Activated effector memory CD4-positive, alpha-beta T cell treated with Interleukin-2 at 50 U/mL for 16 hours (primary cell): ENCODE measurements around the gene SERPINB10.
"Not testable (repeated sequence)": the region's sequence is repeated elsewhere in the genome, so short reads cannot be mapped to it uniquely, and the experiment has no call there.

Experiments used
- DNase-seq: peaks from one replicate; pipeline ENCODE4 v3.0.0-alpha.2; 2020

The SERPINB10 gene

GRCh38 chr18:63892566-63892965 lies 15.2 kb upstream of the SERPINB10 start:
- DNase-seq = no peak

GRCh38 chr18:63894106-63894772 lies 13.5 kb upstream of the SERPINB10 start:
- no peak for DNase-seq

- no peak for DNase-seq
Observed at GRCh38 chr18:63895190-63895589, 12.6 kb upstream of the SERPINB10 start.

GRCh38 chr18:63897072-63897471 lies 10.7 kb upstream of the SERPINB10 start:
- DNase-seq = no peak

- no peak for DNase-seq
Observed at GRCh38 chr18:63899206-63899605, 8.6 kb upstream of the SERPINB10 start.

GRCh38 chr18:63903851-63904570 lies 3.7 kb upstream of the SERPINB10 start:
- DNase-seq = no peak

GRCh38 chr18:63904694-63905093 lies 3.1 kb upstream of the SERPINB10 start:
- DNase-seq = no peak

GRCh38 chr18:63905361-63905760 lies 2.4 kb upstream of the SERPINB10 start:
- DNase-seq = no peak

- no peak for DNase-seq
Observed at GRCh38 chr18:63906056-63906455, 1.7 kb upstream of the SERPINB10 start.

- DNase-seq = no peak
Observed at GRCh38 chr18:63908858-63909257, 1.1 kb downstream of the SERPINB10 start.

- no peak for DNase-seq
Observed at GRCh38 chr18:63909870-63910269, 2.1 kb downstream of the SERPINB10 start.

GRCh38 chr18:63917817-63918216 lies 10.1 kb downstream of the SERPINB10 start:
- DNase-seq = no peak

GRCh38 chr18:63922049-63922448 lies 14.3 kb downstream of the SERPINB10 start:
- no peak for DNase-seq

- no peak for DNase-seq
Observed at GRCh38 chr18:63924551-63924950, 16.8 kb downstream of the SERPINB10 start.

- DNase-seq = no peak
Observed at GRCh38 chr18:63928331-63928730, 20.6 kb downstream of the SERPINB10 start.

- DNase-seq = not testable (repeated sequence)
Observed at GRCh38 chr18:63929369-63929768, 21.6 kb downstream of the SERPINB10 start.

- DNase-seq = no peak
Observed at GRCh38 chr18:63930773-63931354, 23.1 kb downstream of the SERPINB10 start.

GRCh38 chr18:63936156-63936931 lies 28.6 kb downstream of the SERPINB10 start:
- peak; percentile 34 for DNase-seq

- DNase-seq = no peak
Observed at GRCh38 chr18:63936932-63937393, 29.2 kb downstream of the SERPINB10 start.

- DNase-seq = no peak
Observed at GRCh38 chr18:63940008-63940407, 32.2 kb downstream of the SERPINB10 start.

GRCh38 chr18:63940543-63941050 lies 32.8 kb downstream of the SERPINB10 start:
- DNase-seq = not testable (repeated sequence)

- no peak for DNase-seq
Observed at GRCh38 chr18:63947051-63947790, 39.5 kb downstream of the SERPINB10 start.
